GM21723 (cell line): ENCODE data around the gene EGFLAM.
"Not testable (repeated sequence)": the region's sequence is repeated elsewhere in the genome, so short reads cannot be mapped to it uniquely, and the experiment has no call there.

ENCODE experiments used
- ATAC-seq: cut with Tn5 transposase; IDR thresholded peaks from one replicate; pipeline ENCODE4 v1.9.1; 2021; ENCODE audit warnings: mild to moderate bottlenecking, moderate library complexity; ENCODE audit not compliant: unreplicated experiment

EGFLAM gene

DNA sequence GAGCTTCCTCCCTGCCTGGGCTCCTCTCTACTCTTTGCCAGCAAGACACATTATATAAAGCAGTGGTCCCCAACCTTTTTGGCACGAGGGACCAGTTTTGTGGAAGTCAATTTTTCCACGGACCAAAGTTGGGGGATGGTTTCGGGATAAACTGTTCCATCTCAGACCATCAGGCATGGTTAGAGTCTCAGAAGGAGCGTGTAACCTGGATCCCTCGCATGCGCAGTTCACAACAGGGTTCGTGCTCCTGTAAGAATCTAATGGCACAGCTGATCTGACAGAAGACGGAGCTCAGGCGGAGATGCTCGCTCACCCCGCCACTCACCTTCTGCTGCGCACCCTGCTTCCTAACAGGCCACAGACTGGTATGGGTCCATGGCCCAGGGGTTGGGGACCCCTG, 155.3 kb downstream of the EGFLAM start:
- no peak for ATAC-seq

DNA sequence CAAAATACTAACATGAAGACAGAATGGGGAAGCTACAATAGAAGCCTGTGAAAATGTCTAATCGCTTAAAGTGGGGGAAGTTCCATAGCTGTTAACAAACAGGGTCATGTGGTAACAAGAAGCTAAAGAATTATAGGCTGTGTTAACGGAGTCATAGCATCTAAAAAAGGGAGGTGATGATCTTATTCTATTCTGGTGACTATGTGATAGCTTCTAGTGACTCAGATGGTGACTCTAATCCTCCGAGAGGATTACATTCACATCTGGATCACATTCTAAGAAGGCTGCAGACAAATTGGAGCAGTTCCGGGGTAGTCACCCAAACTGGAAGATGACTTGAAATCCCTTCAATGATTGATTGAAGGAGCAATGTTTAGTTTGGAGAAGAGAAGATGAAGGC, 156.0 kb downstream of the EGFLAM start:
- ATAC-seq: no peak

DNA sequence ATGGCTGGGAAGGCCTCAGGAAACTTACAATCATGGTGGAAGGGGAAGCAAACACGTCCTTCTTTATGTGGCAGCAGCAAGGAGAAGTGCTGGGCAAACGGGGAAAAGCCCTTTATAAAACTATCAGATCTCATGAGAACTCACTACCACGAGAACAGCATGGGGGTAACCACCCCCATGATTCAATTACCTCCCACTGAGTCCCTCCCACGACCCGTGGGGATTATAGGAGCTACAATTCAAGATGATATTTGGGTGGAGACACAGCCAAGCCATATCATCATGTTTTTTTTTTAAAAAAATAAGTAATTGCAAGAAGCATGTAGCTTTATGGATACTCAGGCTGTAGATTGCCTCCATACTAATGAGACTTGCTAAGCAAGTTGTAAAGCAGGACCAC, 157.4 kb downstream of the EGFLAM start:
- not testable (repeated sequence) for ATAC-seq

DNA sequence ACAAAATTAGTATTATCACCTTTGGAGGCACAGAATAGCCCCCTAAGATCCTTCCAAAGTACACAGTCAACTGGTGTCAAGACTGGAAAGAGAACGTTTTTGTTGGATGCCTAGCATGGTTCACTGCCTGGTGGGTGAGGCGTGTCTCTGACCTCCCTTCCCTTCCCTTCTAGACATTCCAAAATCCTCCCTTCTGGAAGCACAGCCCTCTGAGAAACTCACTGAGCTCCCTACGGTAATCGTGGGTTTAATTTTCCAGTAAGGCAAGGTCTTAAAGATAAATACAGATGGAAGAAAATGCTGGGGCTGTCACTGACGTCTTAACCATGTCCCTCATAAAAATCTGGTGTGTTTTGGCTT, 159.3 kb downstream of the EGFLAM start:
- no peak for ATAC-seq

DNA sequence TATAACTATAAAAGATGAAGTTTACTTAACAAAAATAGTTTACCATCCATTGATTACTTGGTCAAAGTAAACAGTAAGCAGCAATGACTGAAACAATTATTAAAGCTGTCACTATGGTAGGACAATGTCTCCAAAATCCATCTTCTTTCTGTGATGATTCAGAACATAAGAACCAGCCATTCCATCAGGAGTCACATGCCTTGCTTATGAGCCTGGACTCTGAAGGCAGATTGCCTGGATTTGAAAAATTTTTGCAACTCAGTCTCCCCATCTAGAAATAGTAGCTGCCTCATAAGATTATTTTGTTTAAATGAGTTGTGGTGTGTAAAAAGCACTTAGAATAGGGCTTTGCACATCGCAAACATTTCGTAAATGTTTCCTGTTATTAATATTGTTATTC, 161.9 kb downstream of the EGFLAM start:
- no peak for ATAC-seq

DNA sequence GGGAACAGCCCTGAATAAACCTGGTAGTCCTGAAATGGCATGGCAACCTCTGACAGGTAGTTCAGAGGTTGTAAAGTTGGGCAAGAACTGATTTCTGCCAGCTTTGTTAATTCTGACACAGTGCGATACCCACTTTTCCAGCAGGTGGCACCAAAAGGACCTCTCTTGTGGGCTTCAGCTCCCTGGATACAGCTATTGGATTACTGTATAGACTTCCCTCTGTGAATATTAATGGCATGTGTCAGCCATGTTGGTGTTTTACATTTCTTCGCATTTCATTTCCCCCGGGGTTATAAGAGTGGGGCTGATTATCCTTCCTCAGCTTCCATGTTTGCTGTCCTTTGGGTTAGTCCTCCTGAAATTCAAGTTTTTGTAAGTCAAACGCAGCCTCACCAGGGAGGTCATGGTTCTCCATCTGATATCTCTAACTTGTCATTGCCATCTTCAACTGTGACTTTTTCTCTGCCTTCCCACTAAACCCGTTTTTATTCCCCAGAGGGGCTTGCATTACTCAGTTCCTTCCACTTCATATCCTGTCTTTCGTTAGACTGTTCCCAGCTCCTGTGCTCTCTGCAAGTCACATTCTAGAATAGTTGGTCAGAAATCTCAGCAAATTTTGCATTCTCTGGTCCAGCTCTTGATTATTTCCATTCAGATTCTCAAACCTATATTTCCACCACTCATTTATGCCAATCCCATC, 162.5 kb downstream of the EGFLAM start:
- ATAC-seq: no peak

DNA sequence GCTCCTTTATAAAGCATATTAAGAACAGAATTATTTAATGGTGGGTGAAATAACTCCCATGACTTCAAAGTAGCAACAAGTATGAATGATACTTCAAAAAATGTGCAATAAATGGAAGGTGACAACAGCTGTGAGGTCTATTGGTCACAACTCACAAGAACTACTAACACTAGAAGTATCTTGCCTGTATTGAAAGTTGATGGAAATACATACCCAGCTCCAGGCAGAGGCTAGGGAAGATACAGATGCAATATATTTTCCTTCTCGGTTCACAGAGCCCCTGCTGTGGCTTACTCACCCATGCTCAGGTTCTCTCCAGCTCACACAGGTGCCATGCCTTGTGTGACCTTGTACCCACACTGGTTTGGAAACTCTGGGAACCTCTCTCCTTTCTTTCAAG, 164.3 kb downstream of the EGFLAM start:
- no peak for ATAC-seq

DNA sequence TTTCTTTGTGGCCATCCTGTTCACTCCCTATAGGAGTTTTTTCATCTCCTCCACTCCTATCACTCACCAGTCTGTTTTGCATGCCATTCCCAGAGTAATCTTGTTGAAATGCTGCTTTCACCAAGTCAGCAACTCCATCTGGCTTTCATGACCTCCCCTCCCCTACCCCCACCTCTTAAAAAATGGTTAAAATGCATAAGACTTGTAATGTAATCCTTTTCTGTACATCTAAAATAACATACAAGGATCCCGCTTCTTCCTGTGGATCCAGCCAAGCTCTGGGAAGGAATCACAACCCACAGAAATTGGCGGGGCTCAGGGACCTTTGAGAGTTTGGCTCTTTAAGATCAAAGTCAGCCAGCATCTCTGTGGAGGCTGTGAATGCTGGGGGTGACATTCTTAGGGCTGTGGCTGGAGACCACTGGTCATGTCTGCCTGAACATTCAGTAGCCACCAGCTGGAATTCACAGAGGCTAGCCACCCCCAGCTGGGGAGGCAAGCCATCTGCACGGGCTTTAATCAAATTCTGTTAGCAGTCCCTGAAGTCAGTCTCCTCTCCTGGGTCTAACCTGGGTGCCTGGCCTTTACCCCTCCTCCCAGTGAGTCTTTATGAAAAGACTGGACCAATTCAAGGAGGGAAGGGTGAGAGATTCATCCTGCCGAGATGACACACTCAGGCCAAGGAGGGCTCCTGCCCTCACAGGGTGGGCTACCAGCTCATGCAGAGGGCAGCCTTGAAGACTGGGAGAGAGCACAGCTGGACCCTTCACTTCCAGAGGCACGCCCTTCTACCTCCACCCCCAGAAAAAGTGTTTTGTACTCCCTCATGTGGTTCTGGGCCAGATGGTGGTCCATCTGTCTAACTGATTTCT, 165.2 kb downstream of the EGFLAM start:
- no peak for ATAC-seq

DNA sequence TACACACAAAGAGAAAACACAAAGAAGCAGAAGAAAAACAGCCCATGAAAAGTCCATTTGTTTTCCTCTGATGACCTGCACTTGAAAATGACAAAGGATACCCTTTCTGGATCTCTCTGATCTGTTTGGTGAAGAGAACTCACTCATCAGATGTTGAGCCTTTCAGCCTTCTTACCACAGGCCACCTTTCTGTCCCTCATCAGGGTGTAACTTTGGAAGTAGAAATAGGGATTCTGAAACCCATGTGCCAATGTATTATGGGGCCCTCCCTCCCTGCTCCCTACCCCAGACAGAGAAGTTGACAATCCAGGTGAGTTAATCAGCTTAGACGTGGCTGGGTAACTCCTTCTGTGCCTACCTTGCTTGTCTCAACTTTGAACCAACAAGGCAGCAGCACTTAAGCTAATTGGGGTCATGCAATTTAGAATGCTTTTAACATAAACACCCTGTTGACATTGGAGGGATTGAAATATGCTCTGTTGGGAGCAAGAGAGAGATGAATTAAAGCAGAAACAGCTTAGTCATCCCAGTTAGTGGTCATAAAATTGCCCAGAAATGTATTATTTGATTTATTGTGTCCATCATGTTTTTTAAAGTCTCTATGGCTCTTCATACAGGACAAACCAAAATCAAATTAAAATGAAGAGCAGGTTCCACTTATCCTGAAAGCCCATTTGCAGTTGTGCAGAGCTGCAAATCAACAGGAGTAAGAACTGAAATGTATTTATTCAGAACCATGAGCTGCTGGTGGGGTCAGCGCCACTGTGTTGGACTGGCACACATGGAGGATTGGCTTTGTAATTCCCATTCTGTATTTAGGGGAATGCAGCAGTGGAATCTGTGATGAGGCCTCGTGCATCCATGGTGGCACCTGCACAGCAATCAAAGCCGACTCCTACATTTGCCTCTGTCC, 166.0 kb downstream of the EGFLAM start:
- ATAC-seq: no peak

DNA sequence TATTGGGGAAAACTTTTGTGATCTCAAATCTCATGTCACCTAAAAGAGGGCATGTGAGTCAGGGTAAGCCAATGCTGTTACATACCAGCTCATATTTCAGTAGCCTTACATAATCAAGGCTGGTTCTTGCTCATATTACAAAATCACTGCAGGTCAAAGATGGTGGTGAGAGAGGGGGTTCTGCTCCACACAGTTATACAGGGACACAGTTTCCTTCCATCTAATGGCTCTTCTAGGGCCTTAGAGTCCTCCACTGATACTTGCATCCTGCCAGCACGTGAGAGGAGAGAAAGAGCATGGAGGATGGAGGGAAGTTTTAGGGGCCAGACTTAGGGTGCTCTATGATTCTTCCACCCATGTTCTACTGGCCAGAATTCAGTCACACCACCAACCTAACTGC, 168.1 kb downstream of the EGFLAM start:
- ATAC-seq: no peak

DNA sequence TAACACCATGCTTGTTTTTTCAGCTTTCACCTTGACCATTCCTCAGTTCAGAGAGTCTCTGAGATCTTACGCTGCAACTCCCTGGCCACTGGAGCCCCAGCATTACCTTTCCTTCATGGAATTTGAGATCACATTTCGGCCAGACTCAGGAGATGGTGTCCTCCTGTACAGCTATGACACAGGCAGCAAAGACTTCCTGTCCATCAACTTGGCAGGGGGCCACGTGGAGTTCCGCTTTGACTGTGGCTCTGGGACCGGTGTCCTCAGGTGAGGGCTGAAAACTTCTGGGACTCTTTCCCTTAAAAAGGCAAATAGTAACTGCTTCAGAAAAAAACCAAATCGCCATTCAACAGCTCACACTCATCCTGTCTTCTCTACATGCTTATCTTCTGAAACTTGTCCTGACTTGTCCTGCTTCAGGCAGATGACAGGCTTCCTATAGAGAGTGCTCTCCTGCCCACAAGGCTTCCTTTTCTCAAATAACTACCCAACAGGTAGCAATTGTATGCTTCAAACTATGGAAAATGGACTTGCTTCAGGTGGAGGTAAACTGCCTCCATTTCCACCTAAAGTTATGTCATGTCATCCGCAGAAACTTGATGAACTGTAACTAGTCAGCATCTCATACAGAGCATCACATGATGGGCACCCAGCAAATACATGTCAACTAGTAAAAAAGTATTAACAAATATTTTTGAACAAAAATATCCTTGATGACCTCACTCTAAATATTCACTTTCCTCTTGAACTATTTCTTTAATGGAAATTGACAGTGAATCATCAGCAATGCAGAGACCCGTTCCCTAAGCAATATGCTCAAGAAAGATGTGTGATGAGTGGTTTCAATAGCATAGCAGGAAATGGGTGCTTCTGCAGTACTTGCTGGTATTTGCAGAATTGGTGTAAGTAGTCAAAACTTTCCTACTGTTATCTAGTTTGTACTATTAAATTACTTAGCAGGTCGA, 168.9 kb downstream of the EGFLAM start:
- no peak for ATAC-seq

DNA sequence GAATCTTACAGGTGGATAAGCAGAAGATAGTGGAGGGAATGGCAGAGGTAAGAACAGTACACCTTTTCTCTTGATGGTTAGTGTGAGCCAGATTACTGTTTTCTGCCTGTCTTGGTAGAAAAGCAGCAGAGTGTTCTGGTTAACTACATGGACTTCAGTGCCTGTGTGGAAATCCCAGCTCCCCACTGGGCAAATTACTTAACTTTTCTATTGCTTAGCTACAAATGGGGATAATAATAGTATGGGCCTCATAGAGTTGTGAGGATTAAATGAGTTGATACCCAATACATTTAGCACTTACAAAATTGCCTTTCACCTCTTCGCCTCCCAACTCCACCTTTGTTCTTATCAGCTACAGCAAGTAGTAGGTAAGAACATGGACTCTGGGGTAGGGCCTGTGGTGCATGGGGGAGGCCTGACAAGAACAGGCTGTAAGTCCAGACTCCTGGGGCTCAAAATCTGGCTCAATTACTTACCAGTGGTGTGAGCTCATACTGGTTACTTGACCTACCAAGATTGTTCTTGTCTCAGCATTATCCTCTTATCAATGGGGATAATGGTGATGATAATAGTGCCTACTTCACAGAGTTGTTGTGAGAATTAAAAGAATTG, 173.0 kb downstream of the EGFLAM start:
- no peak for ATAC-seq

DNA sequence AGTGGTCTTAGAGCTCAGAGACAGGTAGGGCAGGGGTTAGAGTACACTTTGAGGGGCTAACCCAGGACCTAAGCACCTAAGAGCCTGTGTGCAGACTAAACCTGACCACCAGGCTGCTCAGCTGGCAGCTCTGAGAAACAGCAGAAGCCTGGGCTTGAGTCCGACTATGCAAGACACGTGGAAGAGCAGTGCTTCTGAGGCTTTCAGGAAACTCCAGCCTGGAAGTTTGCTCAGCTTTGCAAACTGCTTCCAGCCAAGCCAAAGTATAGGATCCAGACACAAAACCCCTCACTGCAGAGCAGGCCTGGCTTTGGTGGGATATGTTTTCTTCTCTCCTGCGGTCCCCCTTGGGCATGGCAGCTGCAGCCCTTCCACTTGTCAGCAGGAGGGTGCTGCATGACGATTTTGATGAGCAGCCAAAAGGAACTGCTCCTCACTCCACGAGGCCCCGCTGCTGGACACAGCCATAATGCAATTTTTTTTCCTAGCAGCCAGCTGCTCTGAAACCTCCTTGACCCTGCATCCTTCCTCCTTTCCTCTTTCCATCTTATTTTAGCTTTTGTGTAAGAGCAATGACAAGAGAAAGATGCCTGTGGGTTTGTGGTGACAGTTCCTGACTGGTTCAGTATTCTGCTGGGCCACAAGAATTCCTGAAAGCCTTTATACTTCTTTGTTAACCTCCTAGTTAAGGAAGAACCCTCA, 175.0 kb downstream of the EGFLAM start:
- no peak for ATAC-seq

DNA sequence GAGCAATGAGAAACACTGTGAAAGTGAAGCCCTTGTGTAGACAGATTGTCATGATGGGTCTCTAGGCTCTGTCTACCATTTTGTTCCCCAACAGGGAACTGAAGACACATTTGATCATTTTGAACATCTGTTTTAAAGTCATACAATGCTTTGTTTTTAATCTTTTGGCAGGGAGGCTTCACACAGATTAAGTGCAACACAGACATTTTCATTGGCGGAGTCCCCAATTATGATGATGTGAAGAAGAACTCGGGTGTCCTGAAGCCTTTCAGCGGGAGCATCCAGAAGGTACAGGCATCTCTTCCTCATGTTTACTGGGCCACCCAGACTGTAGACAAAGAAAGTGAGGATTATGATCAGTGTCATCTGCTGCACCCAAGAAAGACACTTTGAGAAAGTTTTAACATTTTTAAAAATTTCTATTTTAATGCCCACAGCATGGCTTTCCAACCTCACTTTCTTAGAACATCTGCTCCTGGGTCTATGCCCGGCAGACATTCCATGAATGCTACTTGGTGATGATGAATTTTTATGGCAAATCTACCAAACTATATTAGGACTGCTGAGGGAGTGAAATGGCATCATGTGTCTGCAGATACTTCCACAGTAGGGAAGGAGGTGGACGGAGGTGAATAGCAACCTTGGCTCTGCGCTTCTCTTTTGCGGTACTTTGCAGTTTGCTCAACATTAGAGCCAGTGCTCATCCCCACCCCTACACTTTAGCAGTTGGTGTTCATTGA, 176.8 kb downstream of the EGFLAM start:
- no peak for ATAC-seq

DNA sequence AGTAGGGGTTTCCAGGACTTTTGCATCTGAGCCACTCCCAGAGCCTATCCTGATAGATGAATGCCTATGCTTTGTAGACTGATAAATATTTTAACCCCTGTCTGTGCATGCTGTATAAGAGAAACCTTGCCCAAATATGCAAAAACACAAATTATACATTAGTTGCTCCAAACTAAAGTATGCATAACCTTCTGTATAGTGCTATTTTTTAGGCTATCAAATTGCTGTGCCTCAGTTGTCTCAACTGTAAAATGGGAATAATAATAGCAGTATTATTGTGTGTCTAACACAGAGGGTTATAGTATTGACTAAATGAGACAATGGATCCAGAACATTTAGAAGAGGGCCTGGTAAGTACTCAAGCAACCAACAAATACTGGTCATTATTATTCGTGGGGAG, 180.4 kb downstream of the EGFLAM start:
- ATAC-seq: no peak

DNA sequence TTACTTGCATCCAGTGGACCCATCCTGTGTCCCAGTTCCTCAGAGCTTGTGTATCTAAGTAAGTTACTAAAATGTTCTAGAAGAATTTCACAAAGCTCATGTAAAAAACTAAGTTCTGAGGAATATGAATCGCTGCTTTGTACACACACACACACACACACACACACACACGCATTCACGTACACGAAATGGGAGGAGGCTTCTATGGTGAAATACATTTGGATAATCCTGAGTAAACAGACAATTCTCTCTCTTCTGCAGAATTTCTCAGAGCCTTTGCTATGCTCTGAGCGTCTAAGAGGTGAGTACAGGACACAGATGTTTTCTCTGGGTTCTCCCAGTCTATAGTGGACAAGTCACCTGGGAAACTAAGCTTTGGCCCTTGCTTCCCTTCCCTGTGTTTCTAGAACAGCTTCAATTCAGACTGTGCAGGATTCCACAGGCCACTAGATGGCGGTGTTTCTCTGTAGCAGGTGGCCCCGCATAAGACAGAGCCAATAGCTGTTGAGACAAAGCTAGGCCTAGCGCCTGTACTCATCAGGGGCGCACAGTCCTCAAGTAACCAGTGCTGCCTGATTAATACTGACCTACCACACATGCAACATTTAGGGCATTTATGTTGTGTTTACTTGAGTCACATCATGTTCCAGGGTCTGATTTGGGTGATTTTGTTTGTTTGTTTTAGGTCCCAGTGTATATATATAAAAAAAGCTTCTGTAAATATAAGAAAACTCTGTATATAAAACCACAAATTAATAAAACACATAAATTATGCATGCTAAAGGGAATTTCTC, 183.3 kb downstream of the EGFLAM start:
- peak; percentile 99 for ATAC-seq

DNA sequence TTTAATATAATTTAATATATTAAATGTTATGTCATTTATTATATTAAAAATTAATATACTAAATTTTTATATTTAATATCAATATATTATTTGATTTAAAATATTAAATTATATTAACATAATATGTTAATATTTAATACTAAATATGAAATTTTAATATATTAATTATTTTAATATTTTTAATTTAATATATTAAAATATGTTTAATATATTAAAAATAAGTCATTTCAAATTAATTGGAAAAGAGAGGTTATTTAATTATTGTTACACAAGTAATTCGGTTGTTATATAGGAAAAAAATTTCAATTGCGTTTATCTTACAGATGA, 183.9 kb downstream of the EGFLAM start:
- no peak for ATAC-seq

DNA sequence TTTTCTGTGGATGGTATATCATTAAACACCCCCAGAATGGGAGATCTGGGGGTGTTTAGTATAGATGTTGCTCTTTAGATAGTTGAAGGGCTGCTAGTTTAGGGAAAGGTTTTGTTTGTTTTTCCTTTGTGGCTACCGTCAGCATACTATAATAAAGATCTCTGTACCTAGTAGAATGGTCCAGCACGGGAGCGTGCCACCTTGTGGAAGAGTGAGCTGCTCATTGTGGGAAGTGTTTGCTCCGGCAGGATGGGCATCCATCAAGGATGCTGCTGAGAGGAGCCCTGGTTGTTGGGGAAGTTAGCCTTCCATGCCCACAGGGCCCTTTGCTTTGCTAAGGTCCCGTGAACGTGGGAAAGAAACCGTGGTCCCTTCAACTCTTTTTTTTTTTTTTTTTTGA, 185.0 kb downstream of the EGFLAM start:
- ATAC-seq: no peak
